K562 treated with DMSO at 1 percent for 24 hours (cell line): ENCODE results near the gene ARHGEF25. TPM values are rescaled to one million over a fixed set of nuclear protein-coding genes. Genes with fewer than 3 reads are reported as not detected.

ENCODE experiments used
- total RNA-seq: library from RNA; unstranded; fragments of 300-600 nt; gene quantifications from 2 replicates; pipeline ENCODE4 v1.2.3, GENCODE V29; 2022; ENCODE audit warnings: low read depth; ENCODE audit not compliant: insufficient read depth

Gene ARHGEF25
- total RNA-seq, result 16.4 and 17.6 TPM in 2 replicates

DNA sequence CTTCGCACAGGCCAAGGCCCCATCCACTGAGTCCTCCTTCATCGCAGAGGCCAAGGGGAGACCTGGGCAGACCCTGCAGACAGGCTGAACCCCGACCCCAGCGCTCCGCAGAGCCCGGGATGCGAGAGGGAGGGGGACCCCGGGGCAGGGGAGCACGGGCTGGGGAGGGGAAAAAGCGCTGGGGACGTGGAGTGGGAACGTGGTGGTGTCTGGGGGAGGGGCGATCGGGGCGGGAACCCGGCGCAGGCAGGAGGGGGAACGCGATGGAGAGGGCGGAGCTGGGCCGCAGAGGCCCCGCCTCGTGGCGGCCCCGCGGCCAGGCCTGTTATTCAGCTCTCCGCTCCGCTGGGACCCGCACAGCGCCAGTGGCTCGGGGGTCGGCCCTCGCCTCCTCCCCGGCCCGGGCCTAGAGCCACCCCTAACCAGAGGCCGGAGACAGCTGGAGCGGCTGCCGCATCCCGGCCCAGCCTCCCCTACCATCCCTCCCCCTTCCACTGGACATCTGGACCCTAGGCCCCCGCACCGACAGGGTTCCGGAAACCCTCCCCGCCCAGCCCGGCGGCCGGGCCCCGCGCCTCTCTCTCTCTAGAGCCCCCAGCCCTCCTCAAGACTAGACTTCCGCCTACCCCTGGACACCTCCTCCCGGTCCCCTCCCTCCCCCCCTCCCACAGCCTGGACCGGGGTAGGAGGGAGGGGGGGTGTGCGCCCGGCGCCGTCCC is at the start of gene ARHGEF25:
TSS of gene ARHGEF25 (plus strand) at position 328 of the 719 bp plus-strand sequence. CDS start 460 bp downstream, outside the sequence.

DNA sequence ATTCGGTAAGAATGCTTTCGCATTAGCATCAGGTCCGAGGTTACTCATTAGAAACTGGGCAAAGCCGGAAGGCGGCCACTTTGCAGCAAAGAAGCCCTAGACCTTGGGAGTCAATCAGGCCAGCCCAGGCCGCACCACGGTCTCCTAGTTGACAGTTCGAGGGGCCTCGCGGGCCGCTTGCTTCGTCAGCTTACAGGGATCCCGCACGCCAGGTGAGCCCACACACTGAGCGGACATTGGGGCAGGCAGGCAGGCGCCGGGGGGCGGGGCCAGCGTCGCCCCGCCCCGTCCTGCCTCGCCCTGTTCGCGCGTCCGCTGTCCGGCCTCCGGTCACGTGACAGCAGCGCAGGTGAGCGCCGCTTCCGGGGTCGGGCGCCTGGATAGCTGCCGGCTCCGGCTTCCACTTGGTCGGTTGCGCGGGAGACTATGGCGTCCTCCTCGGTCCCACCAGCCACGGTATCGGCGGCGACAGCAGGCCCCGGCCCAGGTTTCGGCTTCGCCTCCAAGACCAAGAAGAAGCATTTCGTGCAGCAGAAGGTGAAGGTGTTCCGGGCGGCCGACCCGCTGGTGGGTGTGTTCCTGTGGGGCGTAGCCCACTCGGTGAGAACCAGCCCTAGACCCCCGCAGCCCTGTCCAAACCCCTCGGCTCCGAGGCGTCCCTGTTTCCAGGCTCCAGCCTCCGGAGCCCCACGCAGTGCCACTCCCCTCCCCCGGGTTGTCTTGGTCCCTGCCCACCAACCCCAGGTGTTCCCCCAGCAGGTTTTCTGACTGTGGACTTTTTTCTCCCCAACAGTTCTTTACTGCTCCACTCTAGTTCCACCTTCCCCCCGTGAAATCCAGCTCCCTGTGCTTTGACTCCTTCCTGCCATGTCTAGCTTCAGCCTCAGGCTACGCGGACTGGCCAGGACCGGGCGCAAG is 20.1 kb upstream of the ARHGEF25 start, which contains the start of gene PIP4K2C:
TSS of gene PIP4K2C (plus strand) at position 329 of the 918 bp plus-strand sequence. CDS start at position 427, 98 bp downstream.

DNA sequence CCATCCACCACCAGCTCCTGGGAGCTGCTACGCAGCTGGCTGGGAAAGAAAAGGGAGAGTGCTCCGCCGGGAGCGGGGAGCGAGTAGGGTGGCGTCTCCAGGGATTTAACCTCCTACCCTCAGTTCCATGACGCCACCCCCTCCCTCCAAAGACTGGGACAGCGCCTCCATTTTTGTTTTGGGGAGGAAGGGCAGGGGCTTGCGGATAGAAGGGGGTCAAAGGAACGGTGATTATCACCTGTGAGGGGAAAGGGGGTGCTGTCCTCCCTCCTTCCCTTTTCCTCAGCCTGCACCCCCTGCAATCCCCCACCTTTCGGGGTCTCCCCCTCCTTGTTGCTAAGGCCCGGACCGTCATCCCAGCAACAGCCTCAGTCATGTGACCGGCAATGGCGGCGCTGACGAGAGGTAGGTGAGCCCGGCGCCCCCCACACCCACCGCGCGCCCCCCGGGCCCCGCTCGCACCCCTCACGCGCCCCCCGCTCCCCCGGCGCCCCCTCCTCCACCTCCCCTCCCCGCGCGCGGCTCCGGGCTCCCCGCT is 6.7 kb upstream of the ARHGEF25 start, which contains the start of gene DTX3:
TSS of gene DTX3 (plus strand) at position 371 of the 538 bp plus-strand sequence. CDS start 1,694 bp downstream, outside the sequence.

DNA sequence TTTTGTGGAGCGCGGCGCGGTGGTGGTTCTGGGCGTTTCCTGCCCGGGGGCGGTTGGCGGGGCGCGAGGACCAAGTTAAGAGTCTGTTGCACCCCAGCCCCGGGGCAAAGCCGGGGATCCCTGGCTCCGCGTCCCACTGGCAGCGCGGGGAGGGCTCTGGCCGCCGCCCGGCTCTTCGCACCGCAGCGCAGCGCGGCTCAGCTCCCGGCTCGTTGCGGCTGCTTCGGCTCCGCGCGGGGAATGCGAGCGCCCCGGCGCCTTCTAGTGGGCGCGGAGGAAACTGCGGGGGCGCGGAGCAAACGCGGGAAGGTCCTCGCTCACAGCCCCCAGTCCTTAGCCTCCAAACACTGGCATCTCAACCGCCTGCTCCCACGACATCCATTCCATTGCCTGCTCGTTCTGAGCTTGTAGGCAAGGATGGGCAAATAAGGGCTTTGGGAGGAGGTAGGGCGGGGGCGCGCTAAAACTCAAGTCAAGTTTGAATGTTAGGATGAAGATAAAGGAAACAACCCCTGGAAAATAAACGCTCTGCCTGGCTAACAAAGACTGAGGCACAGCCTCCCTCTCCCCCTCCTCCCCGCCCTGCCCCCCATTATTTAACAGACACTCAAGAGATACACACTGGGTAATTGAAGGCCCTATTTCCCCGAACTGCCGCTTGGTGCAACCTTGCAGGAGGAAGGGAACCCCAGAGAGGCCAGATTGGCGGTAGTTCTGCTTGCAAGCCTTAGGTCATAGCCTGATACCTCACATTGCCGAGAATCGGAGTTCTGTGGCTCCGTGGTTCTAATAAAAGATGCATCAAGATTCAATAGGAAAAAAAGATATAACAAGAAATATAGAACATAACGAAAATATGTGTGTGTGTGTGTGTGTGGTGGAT is 22.0 kb downstream of the ARHGEF25 start, which contains the start of gene B4GALNT1:
TSS of gene B4GALNT1 (minus strand) at position 244 of the 883 bp plus-strand sequence. CDS start 1,069 bp downstream, outside the sequence.

Other genes starting within 250 kb of the ARHGEF25 start
- 23.0 and 24.6 TPM in 2 replicates for gene R3HDM2, start 180.4 kb upstream of the ARHGEF25 start, total RNA-seq
- 0.27 and 0.32 TPM in 2 replicates for gene INHBC, start 176.7 kb upstream of the ARHGEF25 start, total RNA-seq
- gene INHBE, start 156.1 kb upstream of the ARHGEF25 start, total RNA-seq, result 63.1 and 79.5 TPM in 2 replicates
- gene GLI1, start 151.7 kb upstream of the ARHGEF25 start, total RNA-seq, result 0.80 and 2.3 TPM in 2 replicates
- 7.9 and 8.7 TPM in 2 replicates for gene ARHGAP9, start 131.6 kb upstream of the ARHGEF25 start, total RNA-seq
- 479 TPM in 2 replicates for gene MARS1, start 123.4 kb upstream of the ARHGEF25 start, total RNA-seq
- 196 and 208 TPM in 2 replicates for gene DDIT3, start 90.9 kb upstream of the ARHGEF25 start, total RNA-seq
- gene MBD6, start 88.6 kb upstream of the ARHGEF25 start, total RNA-seq, result 26.8 and 32.7 TPM in 2 replicates
- 184 and 186 TPM in 2 replicates for gene DCTN2, start 64.2 kb upstream of the ARHGEF25 start, total RNA-seq
- gene KIF5A, start 61.4 kb upstream of the ARHGEF25 start, total RNA-seq, result 11.0 and 12.9 TPM in 2 replicates
- 34.6 and 38.6 TPM in 2 replicates for gene PIP4K2C, start 20.2 kb upstream of the ARHGEF25 start, total RNA-seq
- not detected in 2 replicates for gene DTX3, start 6.6 kb upstream of the ARHGEF25 start, total RNA-seq
- gene B4GALNT1, start 21.8 kb downstream of the ARHGEF25 start, total RNA-seq, result 67.2 and 69.6 TPM in 2 replicates
- gene OS9, start 82.7 kb downstream of the ARHGEF25 start, total RNA-seq, result 291 and 302 TPM in 2 replicates
- 0.38 and 0.45 TPM in 2 replicates for gene AGAP2, start 127.3 kb downstream of the ARHGEF25 start, total RNA-seq
- 17.6 and 19.4 TPM in 2 replicates for gene TSPAN31, start 133.6 kb downstream of the ARHGEF25 start, total RNA-seq
- gene CDK4, start 140.9 kb downstream of the ARHGEF25 start, total RNA-seq, result 148 and 150 TPM in 2 replicates
- 12.7 and 13.9 TPM in 2 replicates for gene MARCHF9, start 143.7 kb downstream of the ARHGEF25 start, total RNA-seq
- 1.5 and 1.9 TPM in 2 replicates for gene CYP27B1, start 155.6 kb downstream of the ARHGEF25 start, total RNA-seq
- 3.0 and 5.5 TPM in 2 replicates for gene METTL1, start 160.7 kb downstream of the ARHGEF25 start, total RNA-seq
- gene EEF1AKMT3, start 161.2 kb downstream of the ARHGEF25 start, total RNA-seq, result 5.8 and 6.3 TPM in 2 replicates
- gene TSFM, start 171.4 kb downstream of the ARHGEF25 start, total RNA-seq, result 27.2 and 32.6 TPM in 2 replicates
- 0.94 and 2.1 TPM in 2 replicates for gene AVIL, start 207.3 kb downstream of the ARHGEF25 start, total RNA-seq
- 118 and 123 TPM in 2 replicates for gene CTDSP2, start 235.3 kb downstream of the ARHGEF25 start, total RNA-seq